ENCODE results near the gene INAFM2. TPM values are rescaled to one million over a fixed set of nuclear protein-coding genes. Genes with fewer than 3 reads are reported as not detected.

The INAFM2 gene
- total and polyA plus RNA-seq, 2 of the 4 experiments (the other 2 are of a cell fraction), result 10.4 to 14.0 TPM

DNA sequence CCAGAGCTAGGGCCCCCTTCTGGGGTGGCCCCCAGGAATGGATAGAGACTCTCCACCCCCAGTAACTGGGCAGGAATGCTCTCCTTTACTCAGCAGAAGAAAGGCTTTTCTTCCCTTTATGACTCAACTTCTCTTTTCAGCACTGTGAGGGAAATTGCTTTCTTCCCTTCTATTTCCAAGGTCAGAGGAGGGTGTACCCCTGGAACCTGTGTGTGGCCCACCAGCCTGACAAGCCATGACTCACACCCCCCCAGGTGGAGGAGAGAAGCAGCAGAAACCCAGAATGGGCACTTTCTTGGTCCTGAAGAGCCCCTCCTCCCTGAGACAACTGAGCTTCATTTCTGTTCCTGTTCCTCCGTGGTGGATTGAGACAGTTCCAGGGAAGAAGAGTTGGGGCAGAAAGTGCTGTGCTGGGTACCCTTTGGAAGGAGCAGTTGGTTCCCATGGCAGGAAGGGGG, 37.9 kb upstream of the INAFM2 start:
- Histone ChIP-seq H4K91ac (ENCODE audit: insufficient read depth, low read depth, low read length) (no peak overlapping the region), H2AFZ (replicated peaks; ENCODE audit: low read length, poor library complexity) (no peak overlapping the region), H3K79me1 (ENCODE audit: low read depth in 1 of 2, low read length in 2 of 2) (no peaks in the 10 kb centered on the region), H3K23ac (ENCODE audit: low read depth, low read length) (no peak overlapping the region), H2AK9ac (replicated peaks; ENCODE audit: low read depth, low read length, poor library complexity) (no peak overlapping the region), H3K27me3 (ENCODE audit: control insufficient read depth, insufficient read depth, low read length) (peaks cover 66% of the 10 kb centered on the region), H3K56ac (ENCODE audit: extremely low read depth, insufficient read depth, low read length) (no peak overlapping the region), H3K9me3 (ENCODE audit: control insufficient read depth, insufficient read depth, low read length) (no peaks in the 10 kb centered on the region), H3K4me1 (ENCODE audit: control insufficient read depth, insufficient read depth, low read length) (peaks cover 9% of the 10 kb centered on the region), H3K9ac (ENCODE audit: low read depth, low read length) (no peak overlapping the region), H3K14ac (replicated peaks; ENCODE audit: low read depth, low read length) (no peak overlapping the region), H3K27ac (ENCODE audit: insufficient read depth, low read length) (no peak overlapping the region), H2BK15ac (ENCODE audit: low read depth, low read length) (no peak overlapping the region), H2AK5ac (ENCODE audit: low read depth, low read length) (no peak overlapping the region), H2BK20ac (ENCODE audit: low read depth, low read length) (no peak overlapping the region), H3K36me3 (ENCODE audit: control insufficient read depth, insufficient read depth, low read length) (no peaks in the 10 kb centered on the region), H4K8ac (ENCODE audit: low read depth in 2 of 2, low read length in 2 of 2) (no peak overlapping the region), H3K4me2 (ENCODE audit: low read depth, low read length) (no peak overlapping the region), H4K5ac (ENCODE audit: low read depth, low read length) (no peak overlapping the region), H3K4me3 (ENCODE audit: insufficient read depth, low read depth, low read length) (no peak overlapping the region), H3K18ac (ENCODE audit: low read depth, low read length) (no peak overlapping the region), H2BK120ac (ENCODE audit: low read depth, low read length) (no peak overlapping the region), H3K4ac (ENCODE audit: low read depth, low read length) (no peak overlapping the region), H3K9me1 (ENCODE audit: insufficient read depth, low read length) (no peaks in the 10 kb centered on the region), H2BK5ac (ENCODE audit: low read depth, low read length, poor library complexity, severe bottlenecking) (no peak overlapping the region), H4K20me1 (ENCODE audit: insufficient read depth, low read length) (no peaks in the 10 kb centered on the region)
- BruUV-seq (replicated peaks), result no TSS peak
- CTCF ChIA-PET, result interaction anchor here (1.3 kb wide), 1 partner anchor 68 kb away, joined by 3 read pairs; no protein-coding TSS in a partner anchor
- peak; percentile 35 for ATAC-seq (ENCODE audit: low read depth)
- no peak for TF ChIP-seq RAD21 (IDR thresholded peaks at IDR 0.05; ENCODE audit: low read length)
- no peak for TF ChIP-seq MAFK (IDR thresholded peaks at IDR 0.05; ENCODE audit: low read depth, low read length)
- TF ChIP-seq, protein P1, sequence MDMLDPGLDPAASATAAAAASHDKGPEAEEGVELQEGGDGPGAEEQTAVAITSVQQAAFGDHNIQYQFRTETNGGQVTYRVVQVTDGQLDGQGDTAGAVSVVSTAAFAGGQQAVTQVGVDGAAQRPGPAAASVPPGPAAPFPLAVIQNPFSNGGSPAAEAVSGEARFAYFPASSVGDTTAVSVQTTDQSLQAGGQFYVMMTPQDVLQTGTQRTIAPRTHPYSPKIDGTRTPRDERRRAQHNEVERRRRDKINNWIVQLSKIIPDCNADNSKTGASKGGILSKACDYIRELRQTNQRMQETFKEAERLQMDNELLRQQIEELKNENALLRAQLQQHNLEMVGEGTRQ (IDR thresholded peaks at IDR 0.05; ENCODE audit: low read depth, low read length), result no peak
- TF ChIP-seq, protein P2, sequence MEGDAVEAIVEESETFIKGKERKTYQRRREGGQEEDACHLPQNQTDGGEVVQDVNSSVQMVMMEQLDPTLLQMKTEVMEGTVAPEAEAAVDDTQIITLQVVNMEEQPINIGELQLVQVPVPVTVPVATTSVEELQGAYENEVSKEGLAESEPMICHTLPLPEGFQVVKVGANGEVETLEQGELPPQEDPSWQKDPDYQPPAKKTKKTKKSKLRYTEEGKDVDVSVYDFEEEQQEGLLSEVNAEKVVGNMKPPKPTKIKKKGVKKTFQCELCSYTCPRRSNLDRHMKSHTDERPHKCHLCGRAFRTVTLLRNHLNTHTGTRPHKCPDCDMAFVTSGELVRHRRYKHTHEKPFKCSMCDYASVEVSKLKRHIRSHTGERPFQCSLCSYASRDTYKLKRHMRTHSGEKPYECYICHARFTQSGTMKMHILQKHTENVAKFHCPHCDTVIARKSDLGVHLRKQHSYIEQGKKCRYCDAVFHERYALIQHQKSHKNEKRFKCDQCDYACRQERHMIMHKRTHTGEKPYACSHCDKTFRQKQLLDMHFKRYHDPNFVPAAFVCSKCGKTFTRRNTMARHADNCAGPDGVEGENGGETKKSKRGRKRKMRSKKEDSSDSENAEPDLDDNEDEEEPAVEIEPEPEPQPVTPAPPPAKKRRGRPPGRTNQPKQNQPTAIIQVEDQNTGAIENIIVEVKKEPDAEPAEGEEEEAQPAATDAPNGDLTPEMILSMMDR (conservative IDR thresholded peaks at IDR 0.05; ENCODE audit: low read depth, low read length), result no peak
- TF ChIP-seq MXI1 (IDR thresholded peaks at IDR 0.05; ENCODE audit: borderline replicate concordance, low read depth, low read length), result no peak
- TF ChIP-seq SMC3 (IDR thresholded peaks at IDR 0.05; ENCODE audit: low read depth, low read length), result no peak
- no peak for TF ChIP-seq FOS (IDR thresholded peaks at IDR 0.05; ENCODE audit: low read depth, low read length)
- TF ChIP-seq CHD1 (IDR thresholded peaks at IDR 0.05; ENCODE audit: low read depth, low read length), result no peak
- TF ChIP-seq POLR2A (IDR thresholded peaks at IDR 0.05; ENCODE audit: low read depth, low read length), result no peak
- dilution Hi-C loops (cut with HindIII; ENCODE audit: low sequenced_read_pairs, unreplicated experiment), result no loop called here
- POLR2A ChIA-PET (ENCODE audit: unreplicated experiment), result no interaction called here
- no peak for DNase-seq
- intact Hi-C loops (cut with micrococcal nuclease), result no loop called here
- WGBS, 2 experiments (ENCODE audit: extremely low coverage in 2 of 2, insufficient read length in 1 of 2), result no CpG with 5 or more reads among the region's 1 CpG
- in situ Hi-C loops (cut with MboI; ENCODE audit: low sequenced_read_pairs), result no loop called here
